GM19099 (cell line): ENCODE results near the gene BUD31.

ENCODE experiments used
- POLR2A ChIP-seq: IDR thresholded peaks from 3 replicates; pipeline ENCODE4 v1.6.1; 2011; ENCODE audit warnings: low read depth; ENCODE audit not compliant: insufficient read length; ENCODE audit errors: extremely low read depth

Gene BUD31

DNA sequence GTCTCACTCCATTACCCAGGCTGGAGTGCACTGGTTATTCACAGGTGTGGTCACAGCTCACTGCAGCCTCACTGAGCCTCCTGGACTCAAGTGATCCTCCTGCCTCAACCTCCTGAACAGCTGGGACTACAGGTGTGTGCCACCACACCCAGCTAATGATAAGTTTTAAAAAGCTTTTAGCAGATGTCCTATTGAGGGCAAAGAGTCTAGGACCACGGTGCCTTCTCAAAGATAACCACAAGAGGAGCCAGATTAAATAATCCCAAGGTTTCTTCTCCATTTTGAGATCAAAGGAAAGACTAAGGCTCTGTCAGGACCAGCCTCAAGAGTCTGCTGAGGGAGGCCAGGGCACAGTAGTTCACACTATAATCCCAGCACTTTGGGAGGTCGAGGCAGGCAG is 52.5 kb downstream of the BUD31 start:
- TF ChIP-seq POLR2A, result no peak

DNA sequence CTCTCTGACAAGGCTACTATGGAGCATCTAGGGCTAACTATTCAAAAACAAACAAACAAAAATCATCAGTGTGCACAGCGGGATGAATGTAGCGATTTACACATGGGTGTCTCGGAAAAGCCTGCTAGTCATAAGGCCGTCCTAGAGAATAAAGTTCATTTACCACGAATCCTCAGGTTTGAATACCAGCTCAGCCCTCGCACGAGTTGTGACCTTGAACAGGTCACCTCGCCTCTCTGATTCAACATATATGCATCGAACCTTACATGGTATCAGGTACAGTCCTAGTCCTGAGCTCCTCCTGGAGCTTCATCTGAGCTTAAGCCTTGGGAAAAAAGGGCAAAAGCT is 56.6 kb downstream of the BUD31 start:
- TF ChIP-seq POLR2A, result no peak

DNA sequence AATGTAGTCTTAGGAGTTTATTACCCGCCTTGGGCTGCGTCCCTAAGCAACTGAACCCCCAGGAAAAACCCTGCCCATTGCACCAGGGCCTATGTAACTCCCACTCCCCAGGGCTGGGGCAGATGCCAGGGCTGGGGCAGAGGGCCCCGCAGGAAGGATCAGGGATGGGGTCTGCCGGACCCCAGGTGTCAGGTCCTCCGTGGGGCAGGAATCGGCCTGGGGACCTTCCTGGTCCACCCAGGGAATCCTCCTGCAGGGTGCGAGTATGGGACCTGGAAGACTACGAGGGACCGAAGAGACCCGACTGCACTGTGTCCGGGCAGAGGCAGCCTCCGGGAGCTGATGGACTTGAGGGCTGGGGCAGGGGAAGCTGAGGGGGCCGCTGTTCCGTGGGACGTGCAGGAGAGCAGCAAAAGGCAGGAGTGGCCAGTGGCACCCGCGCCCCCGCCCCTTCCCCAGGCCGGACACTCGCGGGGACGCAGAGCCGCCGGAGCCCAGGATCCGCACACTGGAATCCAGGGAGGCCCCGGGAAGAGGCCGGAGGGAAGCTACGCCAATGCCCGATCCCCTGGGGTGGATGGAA is 59.7 kb downstream of the BUD31 start:
- TF ChIP-seq POLR2A, result no peak
